CD4-positive, alpha-beta T cell treated with Interleukin-4 for 1 hour (primary cell): Measurements from ENCODE around the gene IL1RAPL1.

ENCODE experiments used
- DNase-seq, 2 donors: peaks; one replicate each; pipeline ENCODE4 v3.0.0-alpha.2; 2020 to 2022

IL1RAPL1 gene

GRCh38 chrX:28586981-28587551, at the start of gene IL1RAPL1:
TSS of gene IL1RAPL1 (plus strand) at chrX:28587446.
- no peak for DNase-seq

- DNase-seq = no peak
Measured at GRCh38 chrX:28542791-28543190, 44.5 kb upstream of the IL1RAPL1 start.

DNA sequence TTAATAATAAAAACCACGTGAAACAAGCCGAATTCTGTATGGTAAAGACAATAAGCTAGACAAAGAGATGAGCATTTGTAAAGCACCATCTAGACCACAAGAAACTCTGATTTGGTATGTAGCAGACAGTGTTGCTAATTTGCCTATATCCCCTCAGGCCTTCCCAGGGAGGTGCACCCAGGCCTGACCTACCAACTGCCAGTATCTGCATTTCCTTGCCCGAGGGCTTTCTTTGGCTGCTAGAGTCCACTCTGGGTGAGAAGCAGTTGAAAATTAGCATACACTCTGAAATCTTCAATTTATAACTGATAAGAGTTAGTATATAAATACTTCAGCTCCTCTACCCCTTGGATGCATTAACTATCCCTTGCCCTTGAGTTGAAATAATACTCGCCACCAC, 37.4 kb upstream of the IL1RAPL1 start:
- DNase-seq = no peak

GRCh38 chrX:28550331-28550872, 36.8 kb upstream of the IL1RAPL1 start:
- no peak for DNase-seq

GRCh38 chrX:28552322-28552721, 34.9 kb upstream of the IL1RAPL1 start:
- no peak for DNase-seq

GRCh38 chrX:28552882-28553829, 34.1 kb upstream of the IL1RAPL1 start:
- no peak for DNase-seq

- no peak for DNase-seq
Measured at GRCh38 chrX:28576117-28576516, 11.1 kb upstream of the IL1RAPL1 start.

GRCh38 chrX:28581522-28581921, 5.7 kb upstream of the IL1RAPL1 start:
- no peak for DNase-seq

DNA sequence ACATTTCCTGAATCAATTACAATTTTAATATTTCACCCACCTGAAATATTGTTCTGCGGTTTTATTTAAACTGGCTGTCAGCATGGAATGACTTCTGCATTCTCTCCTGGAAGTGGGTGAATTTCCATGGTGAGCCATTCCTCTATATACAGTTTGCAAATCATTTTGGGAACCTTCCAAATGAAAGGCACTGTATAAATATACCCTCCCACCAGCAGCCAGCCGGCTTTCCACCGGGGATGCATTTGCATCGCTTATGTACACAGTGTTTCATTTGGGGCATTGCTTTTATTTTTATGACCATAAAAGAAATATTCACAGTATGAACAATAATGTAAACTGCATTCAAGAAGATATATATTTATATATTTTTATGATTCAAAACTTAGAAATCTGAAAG, 4.7 kb upstream of the IL1RAPL1 start:
- DNase-seq = no peak

GRCh38 chrX:28584025-28584424, 3.2 kb upstream of the IL1RAPL1 start:
- no peak for DNase-seq

DNA sequence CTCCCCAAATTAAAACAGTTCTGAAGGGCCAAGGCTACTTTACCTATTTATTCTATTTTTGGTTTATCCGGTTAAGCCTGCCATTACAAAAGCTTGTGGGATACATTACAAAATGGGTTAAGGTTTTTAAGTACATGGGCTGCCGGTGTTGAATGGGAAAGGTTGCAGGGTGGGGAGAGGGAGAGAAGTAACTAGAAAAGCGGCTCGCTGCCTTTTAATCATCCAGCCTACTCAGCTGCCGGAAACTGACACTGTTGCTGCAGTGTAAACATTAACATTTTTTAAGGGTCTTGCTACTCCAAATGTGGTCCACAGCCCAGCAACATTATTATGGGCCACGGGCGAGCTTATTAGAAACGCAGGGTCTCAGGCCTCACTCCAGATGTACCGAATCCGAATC, 1.5 kb upstream of the IL1RAPL1 start:
- DNase-seq = no peak

GRCh38 chrX:28586286-28586685, 960 bp upstream of the IL1RAPL1 start:
- DNase-seq = no peak

- DNase-seq = no peak
Measured at GRCh38 chrX:28589046-28589445, 1.8 kb downstream of the IL1RAPL1 start.

DNA sequence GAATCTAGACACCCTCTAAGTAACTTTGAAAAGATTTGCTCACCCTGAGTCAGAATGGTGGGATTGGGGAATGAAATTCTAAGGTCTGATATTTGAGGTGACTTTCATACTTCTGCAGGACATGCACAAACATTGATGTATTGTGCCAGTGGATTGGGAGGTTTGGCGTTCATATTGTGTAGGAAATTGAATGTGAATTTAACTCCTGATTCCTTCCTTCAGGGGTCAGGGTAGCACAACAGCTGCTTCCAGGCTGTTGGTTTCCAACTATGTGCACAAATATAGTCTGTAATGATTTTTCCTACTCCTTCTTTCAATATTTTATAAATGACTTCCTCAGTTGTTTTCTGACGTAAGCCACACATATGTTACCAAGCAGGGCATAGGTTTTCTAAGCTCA, 3.1 kb downstream of the IL1RAPL1 start:
- DNase-seq = no peak

DNA sequence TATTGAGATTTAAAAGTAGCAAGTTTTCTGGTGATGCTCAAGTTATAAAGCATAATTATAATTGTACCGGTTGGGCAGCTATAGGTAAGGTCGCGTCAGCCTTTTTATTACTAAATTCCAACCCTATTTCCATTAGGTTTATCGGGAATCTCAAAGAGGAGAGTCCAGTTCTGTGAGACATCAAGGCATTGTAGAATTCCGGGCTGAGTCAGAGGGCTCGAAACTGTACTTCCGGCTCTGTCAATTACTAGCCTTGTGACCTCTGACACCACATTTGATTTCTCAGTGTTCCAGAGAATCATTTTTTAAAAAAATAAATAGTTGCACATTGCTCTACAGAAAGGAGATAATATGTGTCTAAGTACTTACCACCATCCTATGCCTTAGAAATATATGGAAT, 4.3 kb downstream of the IL1RAPL1 start:
- no peak for DNase-seq

- DNase-seq = no peak
Measured at GRCh38 chrX:28595346-28595745, 8.1 kb downstream of the IL1RAPL1 start.

DNA sequence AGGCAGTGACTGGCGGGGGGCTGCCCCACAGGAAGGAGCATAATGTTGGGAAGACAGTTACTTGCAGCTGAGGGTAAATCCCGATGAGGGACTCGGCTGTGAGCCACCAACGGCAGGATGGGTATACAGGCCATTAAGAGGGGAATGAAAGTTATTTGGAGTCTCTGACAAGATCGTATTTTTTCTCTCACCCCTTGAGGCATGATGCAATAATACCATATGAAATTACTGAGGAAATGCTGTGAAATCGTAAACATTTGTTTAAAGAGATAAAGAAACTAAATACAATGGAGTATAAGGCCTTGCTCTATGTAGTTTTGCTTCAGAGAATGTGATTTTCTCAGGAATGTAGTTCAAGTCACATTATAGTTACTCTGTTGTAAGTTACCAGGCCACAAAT, 12.7 kb downstream of the IL1RAPL1 start:
- no peak for DNase-seq

DNA sequence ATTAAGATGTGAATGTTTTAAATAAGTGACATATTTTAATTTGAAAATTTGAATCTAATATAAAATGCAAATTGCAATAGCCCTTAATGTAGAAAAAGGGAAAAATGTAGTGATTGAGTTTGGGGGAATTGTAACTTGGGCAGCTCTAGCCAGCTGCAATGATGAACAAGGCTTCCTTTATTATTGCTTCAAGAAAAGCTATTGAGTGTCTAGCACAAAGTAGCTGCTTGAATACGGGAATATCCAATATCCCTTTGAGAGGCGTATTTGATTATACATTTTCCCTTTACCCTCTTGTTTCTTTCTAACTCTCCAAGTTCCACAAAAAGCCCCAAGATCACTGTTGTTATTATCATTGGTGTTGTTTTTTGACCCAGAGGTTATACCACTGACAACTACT, 21.8 kb downstream of the IL1RAPL1 start:
- DNase-seq = no peak

- DNase-seq = no peak
Measured at GRCh38 chrX:28609917-28610613, 22.8 kb downstream of the IL1RAPL1 start.

DNA sequence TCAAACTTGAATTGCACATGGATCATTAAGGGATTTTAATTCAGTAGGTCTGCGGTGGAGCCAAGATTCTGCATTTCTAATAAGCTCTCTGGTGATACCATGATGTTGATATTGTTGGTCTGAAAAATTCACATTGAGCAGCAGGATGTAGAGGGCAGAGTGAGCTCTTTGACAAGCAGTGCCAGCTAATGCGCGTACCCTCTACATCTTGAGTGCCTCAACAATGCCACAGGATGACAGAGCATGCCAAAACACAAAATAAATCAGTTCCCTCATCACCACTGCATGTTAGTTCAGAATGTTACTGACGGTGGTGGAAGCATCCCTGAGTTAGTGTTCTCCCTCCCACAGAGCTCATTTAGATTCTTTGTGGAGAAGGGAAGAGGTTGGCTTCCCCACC, 23.5 kb downstream of the IL1RAPL1 start:
- DNase-seq = no peak

DNA sequence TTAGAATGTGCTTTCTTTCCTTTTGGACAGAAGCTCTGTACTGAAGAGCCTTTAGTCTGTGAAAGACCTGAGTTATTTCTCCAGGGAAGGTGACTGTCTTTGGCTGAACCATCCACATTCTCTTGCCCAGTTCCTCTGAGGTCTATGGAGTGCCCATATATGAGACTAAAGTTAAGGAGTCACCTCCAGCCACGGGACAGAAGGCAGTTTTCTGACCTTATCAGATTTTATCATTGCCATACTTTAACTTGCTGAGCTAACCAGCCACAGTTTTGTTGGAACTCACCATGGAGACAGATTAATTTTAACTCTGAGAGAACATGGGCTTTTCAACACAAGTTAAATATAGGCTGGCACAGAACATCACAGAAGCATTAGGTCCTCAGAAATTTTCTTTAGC, 26.3 kb downstream of the IL1RAPL1 start:
- no peak for DNase-seq

GRCh38 chrX:28625223-28625622, 38.0 kb downstream of the IL1RAPL1 start:
- DNase-seq = no peak

DNA sequence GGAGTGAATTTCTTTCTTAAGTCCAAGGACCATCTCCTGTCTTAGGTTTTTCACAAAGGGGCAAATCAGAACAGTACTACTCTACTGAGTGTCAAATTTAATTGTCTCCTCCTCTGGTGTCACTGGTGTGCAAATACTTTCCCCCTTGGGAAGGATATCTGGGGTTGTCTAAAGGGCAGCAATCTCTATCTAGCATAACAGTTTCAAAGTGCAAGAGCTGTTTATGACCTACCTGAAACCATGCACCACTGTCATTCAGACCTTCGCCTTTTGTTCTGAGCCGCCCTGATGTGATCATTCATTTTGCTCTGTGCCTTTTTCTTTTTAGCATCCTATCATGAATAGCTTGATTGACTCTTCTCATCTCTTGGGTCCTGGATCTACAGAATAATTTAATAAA, 39.3 kb downstream of the IL1RAPL1 start:
- no peak for DNase-seq

DNA sequence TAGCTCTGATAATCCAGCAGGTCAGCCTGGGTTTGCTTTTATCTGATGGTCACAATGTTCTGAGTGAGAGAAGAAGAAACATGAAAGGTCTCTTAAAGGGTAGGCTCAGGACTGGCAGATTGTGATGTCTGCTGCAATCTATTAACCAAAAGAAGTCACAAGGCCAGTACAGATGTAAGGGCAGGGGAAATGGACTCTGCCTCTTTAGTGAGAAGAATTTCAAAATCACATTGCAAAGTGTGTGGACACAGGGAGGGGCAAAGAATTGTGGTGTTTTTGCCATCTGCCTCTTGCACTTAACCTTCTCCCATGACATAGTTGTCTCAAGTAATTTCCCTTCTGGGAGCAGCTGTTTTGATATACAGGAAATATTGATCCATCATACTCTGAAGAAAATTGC, 40.9 kb downstream of the IL1RAPL1 start:
- DNase-seq = no peak
